Hypothalamus (tissue), 51 donors: Measurements from ENCODE around the gene E2F6.

ENCODE experiments used
- DNase-seq, 51 donors: peaks; one replicate each; lab custom pipeline; 2025; lab: John Stamatoyannopoulos, UW

Gene E2F6, protein sequence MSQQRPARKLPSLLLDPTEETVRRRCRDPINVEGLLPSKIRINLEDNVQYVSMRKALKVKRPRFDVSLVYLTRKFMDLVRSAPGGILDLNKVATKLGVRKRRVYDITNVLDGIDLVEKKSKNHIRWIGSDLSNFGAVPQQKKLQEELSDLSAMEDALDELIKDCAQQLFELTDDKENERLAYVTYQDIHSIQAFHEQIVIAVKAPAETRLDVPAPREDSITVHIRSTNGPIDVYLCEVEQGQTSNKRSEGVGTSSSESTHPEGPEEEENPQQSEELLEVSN

DNA sequence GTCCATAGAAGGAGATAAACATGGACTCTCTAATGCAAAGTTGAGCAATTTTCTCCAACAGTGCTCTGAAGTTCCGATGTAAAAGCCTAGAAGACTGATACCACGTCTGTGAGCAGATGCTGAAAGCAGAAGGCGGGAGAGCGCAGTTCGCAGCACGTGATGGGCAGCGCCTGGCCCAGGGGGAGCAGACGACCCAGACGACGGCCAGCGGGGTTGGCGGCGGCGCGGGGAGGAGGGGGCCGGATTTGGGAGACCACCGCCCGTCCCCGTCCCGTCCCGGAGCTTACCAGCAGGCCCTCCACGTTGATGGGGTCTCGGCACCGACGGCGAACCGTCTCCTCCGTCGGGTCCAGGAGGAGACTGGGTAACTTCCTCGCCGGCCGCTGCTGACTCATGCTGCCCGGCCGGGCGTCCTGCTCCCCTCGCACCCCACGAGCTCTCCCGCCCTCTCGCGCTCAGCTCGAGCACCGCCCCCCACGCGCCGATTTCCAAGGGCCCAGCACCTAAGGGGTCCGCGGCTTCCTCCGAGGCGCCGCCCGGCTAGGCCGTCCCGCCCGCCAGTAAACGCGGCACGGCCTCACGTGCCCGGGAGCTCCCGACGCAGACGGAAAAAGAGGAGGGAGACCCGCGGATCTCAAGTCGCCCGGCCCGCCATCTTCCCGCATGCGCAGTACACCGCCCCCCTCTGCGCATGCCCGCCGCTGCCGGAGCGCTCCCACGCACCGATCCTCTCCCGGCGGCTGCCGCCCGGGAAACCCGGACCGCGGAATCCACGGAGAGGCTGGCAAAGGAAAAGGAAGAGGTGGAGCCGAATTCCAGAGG lies at the start of gene E2F6:
E2F6 (minus strand) TSS at position 677 of the 822 bp plus-strand sequence; CDS start at position 395, 282 bp downstream.
- DNase-seq: peak; percentile 54 to 95 (median 85)

DNA sequence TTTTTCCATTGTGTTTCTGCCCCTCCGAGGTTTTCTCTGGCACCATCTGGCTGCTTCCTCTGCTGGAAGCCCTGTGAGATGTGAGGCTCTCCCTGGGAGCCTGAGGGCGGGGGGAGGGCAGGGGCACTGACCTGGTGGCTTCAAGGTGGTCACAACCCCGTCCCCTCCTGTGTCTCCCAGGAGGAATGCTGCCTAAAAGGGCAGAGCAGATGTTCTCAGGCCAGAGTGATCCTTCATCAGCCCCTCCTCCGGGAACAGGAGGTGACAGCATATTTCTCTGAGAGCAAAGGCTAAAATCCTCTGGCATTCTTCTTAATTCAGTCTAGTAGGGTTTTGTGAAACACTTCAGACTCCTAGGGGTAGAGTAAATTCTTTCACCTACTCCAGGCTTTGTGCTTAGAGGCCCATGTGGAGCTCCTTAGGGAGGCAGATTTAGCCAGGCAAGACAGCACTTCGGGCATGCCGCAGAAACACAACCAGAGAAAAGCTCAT lies 49.6 kb upstream of the E2F6 start:
- no peak for DNase-seq

DNA sequence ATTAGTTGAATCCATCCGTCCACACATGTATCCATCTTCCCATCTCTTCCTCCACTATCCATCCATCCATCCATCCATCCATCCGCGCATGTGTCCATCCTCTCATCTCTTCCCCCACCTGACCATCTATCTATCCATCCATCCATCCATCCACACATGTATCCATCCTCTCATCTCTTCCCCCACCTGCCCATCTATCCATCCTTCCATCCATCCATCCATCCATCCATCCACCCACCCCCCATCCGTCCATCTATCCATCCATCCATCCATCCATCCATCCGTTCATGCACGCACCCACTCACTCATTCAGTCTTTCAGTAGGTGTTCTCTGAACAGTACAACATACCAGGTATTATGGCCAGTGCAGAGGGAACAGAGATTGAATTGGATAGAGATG lies 48.9 kb upstream of the E2F6 start:
- no peak for DNase-seq

DNA sequence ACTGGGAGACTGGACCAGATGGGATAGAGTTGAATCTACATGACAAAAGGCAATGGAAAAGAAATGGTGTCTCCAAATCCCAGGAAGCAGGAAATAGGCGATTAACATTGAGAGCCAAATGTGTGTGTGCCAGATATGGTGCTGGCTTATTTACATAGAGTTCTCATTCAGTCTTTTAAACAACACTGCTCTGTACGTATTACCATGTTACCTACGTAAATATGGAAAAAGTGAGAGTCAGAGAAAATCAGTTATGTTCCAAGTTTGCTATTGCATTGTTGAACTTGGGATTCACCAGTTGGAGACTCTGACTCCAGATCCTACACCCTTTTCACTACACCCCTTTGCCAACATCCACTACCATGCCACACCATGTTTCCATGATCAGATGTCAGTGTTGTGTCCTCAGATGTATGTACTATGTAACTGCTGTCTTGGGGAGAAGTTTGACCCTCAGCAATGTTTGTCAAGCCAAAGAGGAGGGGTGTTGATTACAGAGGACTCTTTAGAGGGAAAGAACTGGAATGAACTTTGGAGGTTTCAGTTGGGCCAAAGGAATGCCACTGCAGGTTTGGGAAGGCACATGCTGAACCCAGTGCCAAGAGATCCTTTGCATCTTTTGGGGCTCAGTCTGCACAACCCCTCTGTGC lies 48.2 kb upstream of the E2F6 start:
- no peak for DNase-seq

DNA sequence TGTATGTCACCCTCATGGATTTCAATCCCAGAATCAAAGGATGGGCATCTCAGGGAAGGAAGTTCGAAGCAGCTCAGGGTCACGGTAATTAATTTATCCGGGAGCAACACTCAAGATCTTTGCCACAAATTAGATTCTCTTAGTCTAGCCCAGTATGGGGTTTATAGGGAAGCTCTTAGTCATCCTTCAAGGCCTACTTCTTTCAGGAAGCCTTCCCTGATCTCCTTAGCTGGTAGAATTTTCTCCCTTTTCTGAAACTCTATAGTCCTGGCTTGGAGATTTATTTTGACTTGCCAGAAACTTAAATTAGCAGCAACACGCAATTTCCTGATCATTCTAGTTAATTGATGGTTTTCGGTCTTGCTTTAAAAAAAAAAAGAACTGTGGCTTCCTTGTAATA lies 47.4 kb upstream of the E2F6 start:
- DNase-seq: no peak

DNA sequence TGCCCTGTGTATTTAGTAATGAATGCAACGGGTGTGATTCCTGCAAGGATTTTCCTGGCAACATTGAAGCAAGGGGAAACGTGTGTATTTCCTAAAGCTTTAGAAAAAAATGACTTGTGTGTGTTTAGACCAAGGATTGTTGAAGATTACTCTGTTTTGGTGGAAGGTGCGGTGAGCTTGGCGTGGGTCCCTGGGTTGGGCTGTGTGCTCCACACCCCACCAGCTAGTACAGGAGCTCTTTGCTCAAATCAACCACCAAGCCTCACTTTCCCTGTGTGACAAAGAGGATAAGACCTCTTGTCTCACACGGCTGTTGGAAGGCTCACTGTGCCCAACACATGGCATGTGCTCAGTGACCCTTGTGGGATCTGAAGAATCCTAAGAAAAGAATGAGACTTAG lies 46.5 kb upstream of the E2F6 start:
- DNase-seq: no peak

DNA sequence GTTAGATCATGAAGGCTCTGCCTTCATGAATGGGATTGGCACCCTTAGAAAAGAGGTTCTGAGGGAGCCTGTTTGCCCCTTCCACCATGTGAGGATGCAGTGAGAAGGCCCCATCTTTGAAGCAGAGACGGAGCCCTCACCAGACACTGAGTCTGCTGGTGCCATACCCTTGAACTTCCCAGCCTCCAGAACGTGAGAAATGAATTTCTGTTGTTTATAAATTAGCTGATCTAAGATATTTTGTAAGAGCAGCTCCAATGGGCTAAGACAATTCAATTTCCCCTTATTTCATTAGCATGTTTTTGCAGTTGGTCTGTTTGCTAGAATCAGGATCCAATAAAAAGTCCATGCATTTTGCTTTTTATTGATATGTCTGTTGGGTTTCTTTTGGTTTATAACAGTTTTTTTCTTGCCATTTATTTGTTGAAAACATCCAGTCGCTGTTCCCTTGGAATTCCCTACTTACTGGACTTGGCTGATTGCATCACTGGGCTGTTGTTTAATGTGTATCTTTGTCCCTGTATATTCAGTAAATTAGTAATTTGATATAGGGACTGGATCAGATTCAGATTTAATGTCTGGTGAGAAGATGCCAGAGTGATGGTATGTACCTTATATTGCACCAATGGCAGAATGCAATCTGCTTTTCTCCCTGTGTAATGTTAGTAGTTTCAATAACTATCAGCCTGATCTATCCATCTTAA lies 43.8 kb upstream of the E2F6 start:
- no peak for DNase-seq

DNA sequence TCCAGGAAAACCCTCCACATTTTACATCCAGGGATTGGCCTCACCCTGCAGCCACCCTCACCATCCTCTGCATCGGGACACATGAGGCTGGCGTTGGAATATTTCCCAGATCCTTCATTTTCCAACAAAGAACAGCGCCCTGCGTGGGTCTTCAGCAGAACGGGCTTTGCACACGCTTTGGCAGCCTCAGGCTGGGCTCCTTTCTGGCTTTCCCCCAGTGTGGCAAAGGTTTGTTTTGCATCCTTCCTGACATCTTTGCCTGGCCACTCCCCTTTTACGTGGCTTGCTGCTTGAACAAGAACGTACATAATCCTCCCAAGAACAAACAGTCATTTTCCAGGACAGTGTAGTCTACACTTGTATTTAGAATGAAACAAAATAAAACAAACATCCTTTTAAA lies 42.3 kb upstream of the E2F6 start:
- DNase-seq: peak in 24 of 51 donors; percentile 4 to 63 (median 26)

DNA sequence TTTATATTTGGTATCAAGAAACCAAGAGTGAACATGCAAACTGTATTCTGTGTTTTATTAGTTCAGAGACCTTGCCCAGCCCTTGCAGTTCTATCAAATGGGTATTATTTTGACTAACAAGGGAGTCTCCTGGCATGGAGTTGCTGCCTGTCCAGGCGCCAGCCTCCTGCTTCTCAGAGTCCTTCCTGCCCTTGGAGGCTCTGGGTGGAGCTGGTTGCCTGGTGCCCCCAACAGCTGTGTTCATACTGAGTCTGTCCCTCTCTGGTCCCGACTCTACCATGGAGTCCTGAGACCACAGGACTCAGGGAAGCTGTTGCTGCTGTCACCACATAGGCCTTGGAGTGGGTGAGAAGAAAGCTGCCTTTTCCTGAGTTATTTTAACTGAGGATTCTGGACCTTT lies 41.6 kb upstream of the E2F6 start:
- DNase-seq: no peak

DNA sequence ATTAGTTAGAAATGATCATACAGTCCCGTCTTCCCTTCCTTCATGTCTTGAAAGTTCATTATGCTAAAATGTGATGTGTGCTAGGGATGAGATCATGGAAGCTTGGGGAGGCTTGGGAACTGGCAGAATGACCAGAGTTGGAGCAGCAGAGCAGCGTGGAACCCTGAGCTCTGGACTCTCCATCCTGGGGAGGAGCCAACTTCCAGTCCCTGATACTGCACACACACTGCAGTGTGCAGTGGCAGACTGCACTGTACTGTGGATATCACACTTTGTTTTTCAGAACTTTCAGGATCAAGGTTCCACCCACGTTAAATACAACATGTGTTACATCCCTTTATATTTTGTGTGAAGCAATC lies 40.6 kb upstream of the E2F6 start:
- DNase-seq: peak in 1 of 51 donors; percentile 10

DNA sequence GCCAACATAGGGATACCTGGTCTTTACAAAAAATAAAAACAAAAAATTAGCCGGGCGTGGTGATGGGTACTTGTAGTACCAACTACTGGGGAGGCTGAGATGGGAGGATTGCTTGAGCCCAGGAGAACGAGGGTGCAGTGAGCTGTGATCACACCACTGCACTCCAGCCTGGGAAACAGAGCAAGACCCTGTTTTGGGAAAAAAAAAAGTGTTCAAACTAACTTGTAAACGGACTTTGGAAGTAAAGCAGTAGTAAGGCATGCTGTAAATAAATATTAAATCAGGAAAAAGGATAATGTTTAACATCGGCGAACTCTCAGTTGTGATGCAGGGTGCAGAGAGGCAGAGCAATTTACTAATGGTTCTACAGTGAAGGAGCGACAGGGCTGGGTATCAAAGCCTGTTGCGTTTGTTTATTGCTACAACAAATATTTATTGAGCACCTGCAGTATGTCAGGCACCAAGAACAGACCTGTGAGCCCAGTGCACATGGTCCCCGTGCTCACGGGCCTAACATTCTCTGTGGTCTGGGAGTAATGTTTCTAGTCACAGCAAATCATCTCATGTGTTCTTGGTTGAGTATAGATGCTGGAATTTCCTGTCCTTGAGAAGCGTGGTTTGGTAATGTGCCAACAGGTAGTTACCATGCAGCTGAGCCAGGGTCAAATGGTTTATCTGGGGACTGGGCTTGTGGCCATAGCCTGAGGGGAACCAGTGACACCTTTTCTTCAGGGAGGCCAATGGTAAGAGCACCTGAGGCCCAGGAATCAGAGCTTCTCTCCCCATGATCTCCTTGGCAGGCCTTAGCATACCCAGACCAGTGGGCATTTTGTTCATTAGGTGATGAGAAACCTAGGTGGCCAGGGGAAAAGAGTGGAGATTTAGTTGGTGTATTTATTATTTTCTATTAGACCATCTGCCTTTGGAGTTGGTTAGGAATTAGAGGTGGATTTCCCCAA lies 40.0 kb upstream of the E2F6 start:
- no peak for DNase-seq

DNA sequence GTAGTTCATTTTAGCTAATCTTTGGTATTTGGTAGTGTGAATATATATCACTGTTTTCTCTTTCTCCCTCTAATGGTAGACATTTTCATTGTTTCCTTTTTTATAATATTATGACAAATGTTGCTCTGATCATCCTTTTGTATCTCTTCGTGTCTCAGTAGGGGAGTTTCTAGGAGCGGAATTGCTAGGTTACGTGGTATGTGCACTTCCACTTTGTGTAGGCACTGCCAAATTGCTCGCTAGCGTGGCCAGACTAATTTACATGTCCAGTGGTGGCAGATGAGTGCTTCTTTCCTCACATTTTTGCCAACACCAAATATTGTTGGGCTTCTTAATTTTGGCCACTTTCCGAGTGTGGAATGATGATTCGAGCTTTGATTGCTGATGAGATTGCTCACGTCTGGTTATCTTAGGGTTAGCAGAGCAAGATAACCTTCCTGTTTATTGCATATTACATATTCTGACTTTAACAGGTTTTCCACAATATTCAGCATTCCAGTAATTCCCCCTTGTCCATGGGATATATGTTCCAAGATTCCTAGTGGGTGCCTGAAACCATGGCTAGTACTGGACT lies 37.5 kb upstream of the E2F6 start:
- DNase-seq: no peak

DNA sequence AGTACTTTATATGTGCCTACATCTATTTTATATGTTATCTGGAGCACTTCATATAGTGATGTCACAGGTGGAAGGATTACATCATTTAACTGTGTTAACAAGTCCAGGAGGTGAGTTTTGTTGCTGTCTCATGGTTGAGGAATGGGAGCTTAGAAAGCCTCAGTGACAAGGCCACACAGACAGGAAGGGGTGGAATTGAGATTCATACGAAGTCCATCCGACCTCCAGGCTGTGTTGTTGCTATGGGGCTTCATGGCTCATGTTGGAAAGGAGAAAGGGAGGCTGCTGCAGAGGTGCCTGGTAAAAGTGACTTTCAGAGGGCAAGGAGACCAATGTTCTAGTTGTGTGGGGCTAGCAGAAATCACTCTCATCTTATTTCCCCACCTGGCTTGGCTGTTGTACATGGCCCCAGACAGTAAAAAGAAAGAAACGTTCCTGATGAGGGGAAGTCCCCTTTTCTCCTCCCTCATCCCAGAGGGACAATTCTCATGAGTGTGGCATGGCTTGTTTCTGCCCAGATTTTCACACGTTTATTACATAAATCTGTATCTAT lies 36.9 kb upstream of the E2F6 start:
- no peak for DNase-seq

DNA sequence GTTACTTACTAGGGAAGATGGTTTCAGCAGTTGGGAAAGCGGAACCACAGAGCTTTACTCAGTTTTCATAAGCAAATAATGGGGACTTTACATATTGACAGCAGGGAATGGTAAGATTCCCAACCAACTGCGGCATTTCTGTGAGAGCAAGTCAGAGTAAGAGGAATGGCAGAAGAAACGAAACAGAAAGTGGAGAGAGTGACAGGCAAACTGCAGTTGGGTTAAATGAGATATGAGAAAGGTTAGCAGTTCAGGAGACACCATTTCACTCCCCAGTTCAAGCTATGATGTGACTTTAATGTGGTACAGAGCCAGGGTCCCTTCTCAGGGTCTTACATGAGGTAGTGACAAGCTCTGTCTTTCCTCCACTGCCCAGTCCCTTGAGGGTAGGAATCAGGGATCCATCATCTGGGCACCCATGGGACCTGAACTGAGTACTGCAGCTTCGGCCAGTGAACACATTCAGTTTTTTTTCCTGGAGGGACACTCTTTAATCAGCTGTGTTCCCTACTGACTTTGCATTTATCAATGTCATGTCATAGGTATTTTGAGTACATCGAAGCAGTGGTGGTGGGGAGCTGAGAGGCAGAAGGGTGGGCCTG lies 34.8 kb upstream of the E2F6 start:
- DNase-seq: no peak

DNA sequence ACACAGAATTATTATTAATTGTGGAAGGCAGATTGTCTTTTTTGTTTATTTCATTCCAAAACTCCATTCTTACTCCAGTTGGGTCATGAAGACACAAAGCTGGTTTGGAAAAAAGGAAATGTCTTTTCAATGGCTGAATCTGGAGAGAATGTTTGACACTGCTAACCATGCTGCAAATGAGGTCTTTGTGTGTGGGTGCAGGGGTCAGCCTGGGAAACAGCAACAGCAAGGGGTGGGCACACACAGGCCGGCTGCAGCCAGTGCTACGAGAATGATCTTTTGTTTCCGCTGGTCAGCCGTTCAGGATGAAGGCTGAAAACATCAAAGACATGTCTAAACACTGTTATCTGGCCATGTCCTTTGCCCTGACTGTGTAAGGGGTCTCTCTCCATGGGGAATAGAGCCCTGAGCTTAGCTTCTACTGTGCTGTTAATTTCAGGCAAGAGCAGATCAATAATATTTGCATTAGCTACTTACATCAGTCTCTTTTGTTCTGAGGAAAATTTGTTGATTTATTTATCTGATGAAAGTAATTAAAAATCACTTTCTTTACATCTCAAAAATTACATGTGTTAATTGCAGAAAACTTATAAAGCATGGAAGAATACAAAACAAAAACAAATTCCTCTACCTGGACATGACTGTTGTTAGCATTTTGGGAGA lies 33.3 kb upstream of the E2F6 start:
- peak in 27 of 51 donors; percentile 17 to 66 (median 49) for DNase-seq

DNA sequence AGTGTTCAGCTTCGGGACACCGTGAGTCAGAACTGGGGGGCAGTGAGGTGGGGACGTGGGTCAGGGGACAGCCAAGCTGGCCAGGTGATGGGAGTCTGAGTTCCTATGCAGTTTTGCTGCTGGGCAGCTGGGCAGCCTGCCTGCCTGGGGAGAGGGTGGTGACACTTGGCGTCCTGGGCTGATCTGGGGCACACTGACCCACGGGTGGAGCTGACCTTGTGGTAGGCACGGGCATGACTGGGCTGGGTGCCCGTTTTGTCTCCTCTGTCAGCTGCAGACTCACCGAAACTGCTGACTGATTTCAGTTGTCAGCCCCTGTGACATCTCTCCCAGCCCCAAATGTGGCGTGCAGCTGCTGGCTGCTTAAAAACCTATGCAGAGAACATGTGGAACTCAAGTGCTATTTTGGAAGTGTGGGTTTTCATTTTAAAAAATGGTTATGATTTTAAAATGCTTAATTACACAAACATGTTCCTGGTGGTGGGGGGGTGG lies 32.6 kb upstream of the E2F6 start:
- DNase-seq: peak in 44 of 51 donors; percentile 19 to 85 (median 64)

DNA sequence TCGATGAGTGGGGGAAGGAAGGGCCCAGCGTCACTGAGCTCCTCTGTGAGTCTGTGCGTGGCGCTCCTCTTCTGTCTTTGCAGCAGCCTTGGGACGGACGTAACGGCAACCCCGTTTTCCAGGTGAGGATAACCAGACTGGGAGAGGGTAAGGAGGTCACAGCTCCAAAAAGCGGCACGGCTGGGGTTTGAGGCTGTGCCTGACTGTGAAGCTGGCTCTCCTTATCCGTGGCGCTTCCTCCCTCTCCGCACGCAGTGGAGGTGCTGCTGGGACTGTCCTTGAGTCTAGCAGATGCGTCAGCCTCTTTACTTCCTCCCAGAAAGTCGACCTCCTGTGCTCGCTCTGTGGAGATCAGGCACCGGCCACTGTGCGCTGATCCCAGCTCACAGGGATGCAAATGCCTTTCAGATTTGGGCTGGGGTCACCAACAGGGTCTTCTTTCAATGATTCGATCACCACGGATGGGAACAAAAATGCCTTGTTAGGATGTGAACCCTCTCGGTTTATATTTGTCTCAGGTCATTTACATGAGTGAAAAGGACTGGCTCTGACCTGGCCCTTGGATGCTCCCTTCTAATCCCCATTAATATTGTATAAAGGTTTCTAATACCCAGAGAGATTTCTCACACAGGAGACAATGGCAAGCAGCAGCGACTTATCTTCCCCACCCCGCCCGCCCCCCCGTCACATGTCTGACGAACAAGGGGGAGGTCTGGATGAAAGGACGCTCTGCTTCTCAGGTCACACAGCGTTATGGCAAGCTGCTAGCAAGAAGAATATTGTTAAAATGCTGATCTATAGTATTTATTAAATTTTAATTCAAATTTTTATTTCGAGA lies 30.1 kb upstream of the E2F6 start:
- peak in 23 of 51 donors; percentile 5 to 68 (median 31) for DNase-seq
